ENCODE results near the gene CYP2D6.

- TF ChIP-seq GATA2 (IDR thresholded peaks at IDR 0.05; ENCODE audit: low read depth, low read length) (no peak), GATA3 (IDR thresholded peaks at IDR 0.05; ENCODE audit: low read depth, low read length) (no peak)
Observed at GRCh38 chr22:42155053-42155543, 24.5 kb upstream of the CYP2D6 start.
